NCI-H2107 treated with DMSO at 0.1 percent for 48 hours (cell line): Measurements from ENCODE around the gene NFS1.
"Not testable (repeated sequence)": the region's sequence is repeated elsewhere in the genome, so short reads cannot be mapped to it uniquely, and the experiment has no call there.

Source experiments
- DNase-seq: peaks from one replicate; lab custom pipeline; 2025; ENCODE audit not compliant: unreplicated experiment; lab: John Stamatoyannopoulos, UW

Gene NFS1

DNA sequence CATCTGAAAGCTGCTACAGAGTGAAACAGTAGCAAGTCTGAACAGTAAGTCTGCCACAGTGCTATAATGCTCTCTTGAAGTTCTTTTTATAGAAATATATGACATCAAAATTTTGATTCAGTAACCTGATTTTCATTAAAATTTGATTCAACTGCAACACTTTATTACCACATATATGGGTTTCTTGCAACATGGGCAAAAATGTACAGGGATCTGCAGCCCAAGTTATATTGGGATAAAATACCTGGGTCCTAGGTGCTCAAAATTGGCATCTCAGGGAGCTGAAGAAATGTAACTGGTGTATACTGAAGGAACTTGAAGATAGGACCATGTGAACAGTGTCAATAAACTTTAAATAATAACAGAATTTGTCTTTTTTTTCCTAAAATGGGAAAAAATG, 10.9 kb upstream of the NFS1 start:
- no peak for DNase-seq

- DNase-seq = no peak
These were observed 10.1 kb upstream of the NFS1 start for GRCh38 chr20:35709259-35709658.

- DNase-seq = no peak
These were observed 9.3 kb upstream of the NFS1 start for GRCh38 chr20:35708502-35708901.

GRCh38 chr20:35706591-35707529, 7.7 kb upstream of the NFS1 start:
- not testable (repeated sequence) for DNase-seq

- not testable (repeated sequence) for DNase-seq
These were observed 6.7 kb upstream of the NFS1 start for GRCh38 chr20:35705894-35706293.

DNA sequence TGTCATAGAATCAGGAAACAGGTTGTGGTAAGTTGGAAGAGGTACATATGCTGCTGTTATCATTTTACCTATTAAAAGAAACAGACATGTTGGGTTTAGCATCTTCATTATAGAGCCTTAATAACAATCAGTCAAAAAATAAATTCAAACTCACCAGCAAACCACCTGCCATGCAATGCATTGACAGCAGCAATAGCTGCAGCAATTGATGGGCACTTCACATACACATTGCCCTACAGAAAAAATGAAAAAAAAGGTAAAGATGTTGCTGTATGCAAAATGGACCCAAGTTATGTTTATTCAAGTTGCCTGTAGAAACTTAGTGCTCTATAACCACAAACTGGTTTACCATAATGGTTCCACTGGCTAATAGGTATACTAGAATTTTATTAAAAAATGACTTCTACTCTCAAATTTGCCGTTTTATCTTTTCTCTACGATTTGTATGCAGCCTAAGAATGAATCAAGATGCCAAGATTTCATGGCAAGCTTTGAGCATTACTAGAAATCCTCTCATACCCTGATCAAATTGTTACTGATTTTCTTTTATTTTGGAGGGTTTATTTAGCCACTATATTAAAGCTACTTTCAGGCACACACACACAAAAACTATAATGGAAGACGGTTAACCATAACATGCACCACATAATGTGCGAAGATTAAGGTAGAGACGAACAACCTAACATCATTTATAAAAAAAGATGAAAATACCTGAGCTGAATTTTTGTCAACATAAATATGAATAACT, 5.5 kb upstream of the NFS1 start:
- no peak for DNase-seq

- no peak for DNase-seq
These were observed 3.9 kb upstream of the NFS1 start for GRCh38 chr20:35702824-35703695.

DNA sequence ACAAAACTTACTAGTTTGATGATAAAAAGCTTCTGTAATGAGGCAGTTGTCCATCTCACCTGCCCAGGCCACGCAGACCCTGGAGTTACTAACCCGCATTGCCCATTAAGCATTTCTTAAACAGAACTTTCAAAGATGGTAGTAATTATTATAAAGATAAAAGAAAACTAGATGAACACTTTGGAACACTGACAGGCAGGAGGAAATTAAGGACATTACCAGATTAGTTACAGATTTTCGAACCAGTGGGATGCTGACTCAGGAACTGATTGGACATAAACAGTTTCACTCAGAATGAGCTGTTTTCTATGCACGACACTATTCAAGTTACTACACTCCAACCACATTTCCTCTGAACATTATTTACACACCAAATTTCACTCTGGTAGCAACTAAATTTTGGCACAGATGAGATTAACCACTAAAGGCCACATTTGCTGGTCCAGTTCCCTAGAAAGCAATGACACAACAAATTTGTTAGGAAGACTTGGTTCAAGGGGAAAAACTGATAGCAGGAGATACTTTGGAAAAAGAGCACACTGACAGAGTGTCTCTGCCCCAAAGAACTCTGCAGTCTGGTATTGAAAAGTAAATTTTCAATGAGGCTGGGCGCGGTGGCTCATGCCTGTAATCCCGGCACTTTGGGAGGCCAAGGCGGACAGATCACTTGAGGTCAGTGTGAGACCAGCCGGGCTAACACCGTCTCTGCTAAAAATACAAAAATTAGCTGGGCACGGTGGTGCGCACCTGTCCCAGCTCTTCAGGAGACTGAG, 3.1 kb upstream of the NFS1 start:
- DNase-seq = no peak

GRCh38 chr20:35700625-35701148, 1.5 kb upstream of the NFS1 start:
- DNase-seq = no peak

DNA sequence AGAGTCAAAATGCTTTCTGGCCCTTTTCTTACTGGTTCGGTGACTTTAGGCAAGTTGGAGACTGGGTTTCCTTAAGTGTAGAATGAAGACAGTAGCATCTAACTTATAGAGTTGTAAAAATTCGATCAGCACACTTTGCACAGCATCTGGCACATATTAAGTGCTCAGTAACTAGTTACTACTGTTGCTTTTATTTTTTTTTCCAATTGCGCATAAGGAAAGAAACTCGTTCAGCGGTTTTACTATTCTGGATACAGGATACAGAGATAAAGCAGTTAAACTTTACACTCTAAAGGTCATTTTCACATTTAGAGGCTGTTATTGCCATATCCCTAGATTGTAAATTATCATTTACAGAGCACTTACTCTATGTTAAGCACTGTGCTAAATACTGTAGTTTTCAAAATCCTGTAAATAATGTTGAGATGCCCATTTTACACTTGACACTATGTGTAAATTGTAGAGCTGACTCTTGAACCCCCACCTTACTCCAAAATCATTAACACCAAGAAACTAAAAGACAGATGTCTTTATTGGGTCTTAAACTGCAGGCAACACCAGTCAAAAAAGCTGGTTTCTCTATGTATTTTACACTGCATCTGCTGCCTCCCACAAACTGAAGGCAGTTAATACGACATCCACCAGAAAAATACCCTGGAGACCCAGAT, 939 bp upstream of the NFS1 start:
- no peak for DNase-seq

GRCh38 chr20:35698298-35699126, 640 bp downstream of the NFS1 start:
- DNase-seq = no peak

DNA sequence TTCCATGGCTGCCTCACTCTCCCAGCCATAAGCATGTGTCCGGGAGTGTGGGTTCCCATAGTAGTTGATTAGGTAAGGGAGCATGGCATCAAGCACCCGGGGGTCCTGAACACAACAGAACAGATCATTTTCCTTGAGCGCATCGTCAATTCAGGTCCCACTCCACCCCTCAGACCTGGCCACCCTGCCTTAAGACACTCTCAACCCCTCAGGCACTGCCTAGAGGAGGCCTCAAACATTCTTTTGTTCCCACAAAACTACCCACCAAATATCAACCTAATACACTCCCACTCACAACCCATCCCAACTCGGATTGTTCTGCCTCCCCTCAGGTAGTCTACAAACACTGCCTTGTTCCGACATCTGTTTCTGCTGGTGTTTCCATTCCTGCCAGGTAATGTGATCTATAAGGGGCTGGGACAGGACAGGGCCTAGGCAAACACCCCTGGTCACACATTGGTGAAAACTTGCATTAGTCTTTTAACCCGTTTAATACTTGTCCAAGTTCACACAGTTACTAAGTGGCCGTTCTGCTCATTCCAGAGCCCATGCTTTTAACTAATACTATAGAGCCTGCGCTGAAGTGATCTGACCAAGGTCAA, 1.4 kb downstream of the NFS1 start:
- DNase-seq = no peak

GRCh38 chr20:35695978-35696377, 3.2 kb downstream of the NFS1 start:
- DNase-seq = no peak

DNA sequence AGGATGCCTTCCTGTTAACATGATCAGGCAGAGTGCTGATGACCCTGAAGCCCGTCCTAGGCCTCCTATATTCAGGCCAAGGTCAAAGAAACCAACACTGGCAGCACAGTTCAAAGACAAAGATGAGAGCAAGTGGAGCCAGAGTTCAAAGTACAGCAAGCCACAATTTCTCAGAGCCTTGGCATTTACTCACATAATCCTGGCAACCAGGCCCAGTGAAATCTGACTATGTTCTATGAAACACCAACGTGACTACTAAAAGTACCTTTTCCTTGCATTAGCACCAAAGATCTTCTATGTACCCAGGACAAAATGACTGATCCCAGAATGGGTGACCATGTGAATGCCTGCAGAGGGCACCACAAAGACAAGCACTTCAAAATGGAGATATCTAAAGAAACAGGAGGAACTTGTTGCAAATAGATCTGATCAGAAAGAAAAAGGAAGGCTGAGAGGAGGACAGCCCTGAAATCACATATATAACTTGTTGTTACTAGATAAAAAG, 3.9 kb downstream of the NFS1 start:
- DNase-seq = no peak

DNA sequence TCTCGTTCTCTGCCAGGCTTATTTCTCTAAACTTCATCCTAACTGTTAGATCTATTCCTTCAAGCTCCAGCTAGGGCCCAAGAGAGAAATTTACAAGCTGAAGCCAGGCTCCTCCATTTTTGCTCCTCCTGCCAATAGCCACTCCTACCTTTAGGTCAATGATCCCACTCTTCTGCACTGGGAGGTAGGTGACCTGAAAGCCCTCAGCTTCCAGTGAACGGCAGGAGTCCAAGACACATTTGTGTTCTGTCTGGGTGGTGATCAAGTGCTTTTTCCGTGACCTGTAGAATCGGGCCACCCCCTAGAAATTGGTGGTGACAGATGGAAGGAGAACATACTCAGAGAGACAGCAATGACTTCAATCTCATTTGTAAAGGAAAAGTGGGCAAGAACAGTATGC, 8.9 kb downstream of the NFS1 start:
- DNase-seq = no peak

DNA sequence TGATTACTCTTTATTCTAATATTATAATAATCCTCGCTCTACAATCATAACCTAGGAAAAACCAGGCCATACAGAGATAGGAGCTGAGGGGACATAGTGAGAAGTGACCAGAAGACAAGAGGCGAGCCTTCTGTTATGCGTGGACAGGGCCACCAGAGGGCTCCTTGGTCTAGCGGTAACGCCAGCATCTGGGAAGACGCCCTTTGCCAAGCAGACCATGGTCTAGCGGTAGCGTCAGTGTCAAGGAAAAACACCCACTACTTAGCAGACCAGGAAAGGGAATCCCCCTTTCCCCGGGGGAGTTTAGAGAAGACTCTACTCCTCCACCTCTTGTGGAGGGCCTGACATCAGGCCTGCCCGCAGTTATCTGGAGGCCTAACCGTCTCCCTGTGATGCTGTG, 12.3 kb downstream of the NFS1 start:
- not testable (repeated sequence) for DNase-seq

DNA sequence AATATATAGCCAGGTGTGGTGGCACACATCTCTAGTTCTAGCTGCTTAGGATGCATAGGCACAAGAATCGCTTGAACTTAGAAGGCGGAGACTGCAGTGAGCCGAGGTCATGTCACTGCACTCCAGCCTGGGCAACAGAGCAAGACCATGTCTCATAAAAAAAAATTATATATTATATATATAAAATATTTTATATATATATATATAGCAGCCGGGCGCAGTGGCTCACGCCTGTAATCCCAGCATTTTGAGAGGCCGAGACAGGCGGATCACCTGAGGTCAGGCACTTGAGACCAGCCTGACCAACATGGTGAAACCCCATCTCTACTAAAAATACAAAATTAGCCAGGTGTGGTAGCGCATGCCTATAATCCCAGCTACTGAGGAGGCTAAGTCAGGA, 13.8 kb downstream of the NFS1 start:
- not testable (repeated sequence) for DNase-seq

GRCh38 chr20:35681960-35682359, 17.2 kb downstream of the NFS1 start:
- DNase-seq = no peak
